Neuronal stem cell (in vitro differentiated cells): ENCODE data around the gene ERCC4.
A peak's percentile ranks its signal among the peaks of the same experiment; 100 is the strongest.

ENCODE experiments used
- DNase-seq: peaks from one replicate; pipeline ENCODE4 v3.0.0-alpha.2; 2013; ENCODE audit warnings: low spot score
- H2AFZ ChIP-seq: one replicate; pipeline ENCODE4 v1.6.1; 2013; ENCODE audit warnings: mild to moderate bottlenecking, low read length, inconsistent platforms
- H2AK5ac ChIP-seq: 2 replicates; pipeline ENCODE4 v1.6.1; 2013; ENCODE audit warnings: low read depth, mild to moderate bottlenecking, inconsistent platforms, low read length, moderate library complexity, mixed read lengths
- H2BK120ac ChIP-seq: 2 replicates; pipeline ENCODE4 v1.6.1; 2013; ENCODE audit warnings: low read depth, mild to moderate bottlenecking, inconsistent platforms, low read length, moderate library complexity, mixed read lengths
- H2BK12ac ChIP-seq: one replicate; pipeline ENCODE4 v1.6.1; 2013; ENCODE audit warnings: low read length, inconsistent platforms
- H2BK15ac ChIP-seq: 2 replicates; pipeline ENCODE4 v1.6.1; 2013; ENCODE audit warnings: mild to moderate bottlenecking, low read length, inconsistent platforms, mixed read lengths
- H2BK5ac ChIP-seq: one replicate; pipeline ENCODE4 v1.6.1; 2013; ENCODE audit warnings: inconsistent platforms, mild to moderate bottlenecking, low read length, moderate library complexity
- H3K14ac ChIP-seq: one replicate; pipeline ENCODE4 v1.6.1; 2013; ENCODE audit warnings: low read length, inconsistent platforms
- H3K18ac ChIP-seq: 2 replicates; pipeline ENCODE4 v1.6.1; 2013; ENCODE audit warnings: low read length, inconsistent platforms
- H3K23ac ChIP-seq: 2 replicates; pipeline ENCODE4 v1.6.1; 2013; ENCODE audit warnings: low read depth, mild to moderate bottlenecking, mixed read lengths, low read length, inconsistent platforms; ENCODE audit not compliant: poor library complexity
- H3K27ac ChIP-seq: replicated peaks from 3 replicates; pipeline ENCODE4 v1.5.1; 2013; ENCODE audit warnings: low read length, inconsistent platforms
- H3K27me3 ChIP-seq, 3 experiments: 2 replicates each; pipeline ENCODE4 v1.6.1; 2013; ENCODE audit warnings: low read length in 3 of 3, mild to moderate bottlenecking in 2 of 3, inconsistent platforms in 1 of 3, low read depth in 1 of 3, mixed read lengths in 1 of 3, moderate library complexity in 1 of 3; ENCODE audit not compliant: control insufficient read depth in 3 of 3, insufficient read depth in 3 of 3
- H3K36me3 ChIP-seq, 2 donors: replicated peaks in 1 of 2; 2 replicates each; pipeline ENCODE4 v1.6.1; 2013; ENCODE audit warnings: low read length in 2 of 2; ENCODE audit not compliant: control insufficient read depth in 2 of 2, insufficient read depth in 2 of 2
- H3K4ac ChIP-seq: 2 replicates; pipeline ENCODE4 v1.6.1; 2013; ENCODE audit warnings: inconsistent platforms, mild to moderate bottlenecking, low read length, moderate library complexity
- H3K4me1 ChIP-seq, 2 donors: 1 replicate in 1 of 2; 2 replicates in 1 of 2; pipeline ENCODE4 v1.6.1; 2013; ENCODE audit warnings: low read length in 2 of 2, low read depth in 1 of 2; ENCODE audit not compliant: control insufficient read depth in 2 of 2, insufficient read depth in 1 of 2
- H3K4me2 ChIP-seq: one replicate; pipeline ENCODE4 v1.6.1; 2013; ENCODE audit warnings: mild to moderate bottlenecking, low read length, inconsistent platforms; ENCODE audit not compliant: insufficient read depth, poor library complexity, severe bottlenecking
- H3K4me3 ChIP-seq, 2 donors: 2 replicates each; pipeline ENCODE4 v1.5.1; 2013; ENCODE audit warnings: low read length in 2 of 2, mild to moderate bottlenecking in 2 of 2, inconsistent platforms in 1 of 2, moderate library complexity in 1 of 2
- H3K79me1 ChIP-seq: one replicate; pipeline ENCODE4 v1.6.1; 2013; ENCODE audit warnings: low read depth, mild to moderate bottlenecking, inconsistent platforms, low read length, moderate library complexity
- H3K9ac ChIP-seq: one replicate; pipeline ENCODE4 v1.6.1; 2013; ENCODE audit warnings: mild to moderate bottlenecking, low read depth, low read length, inconsistent platforms; ENCODE audit not compliant: poor library complexity
- H3K9me3 ChIP-seq, 2 donors: replicated peaks in 1 of 2; 2 replicates each; pipeline versions ENCODE3 to v1.6.1; 2013; ENCODE audit warnings: low read length in 2 of 2, mild to moderate bottlenecking in 2 of 2, inconsistent platforms in 1 of 2, low read depth in 1 of 2, mixed read lengths in 1 of 2, moderate library complexity in 1 of 2; ENCODE audit not compliant: control insufficient read depth in 2 of 2, insufficient read depth in 1 of 2
- H4K8ac ChIP-seq: one replicate; pipeline ENCODE4 v1.6.1; 2013; ENCODE audit warnings: low read depth, mild to moderate bottlenecking, inconsistent platforms, low read length, moderate library complexity
- H4K91ac ChIP-seq: one replicate; pipeline ENCODE4 v1.6.1; 2013; ENCODE audit warnings: low read length, low read depth, mild to moderate bottlenecking, inconsistent platforms; ENCODE audit not compliant: poor library complexity
- WGBS, 2 donors: extraction: QIAGEN DNeasy Blood & Tissue Kit; methylation state at CpG; one replicate each; pipeline ENCODE4 v1.1.7; 2013; ENCODE audit warnings: missing lambda C conversion rate in 2 of 2, mixed read lengths in 1 of 2; ENCODE audit not compliant: insufficient read length in 2 of 2, insufficient replicate concordance in 1 of 2; ENCODE audit errors: extremely low coverage in 2 of 2; 5-methylcytosine and 5-hydroxymethylcytosine counted together

ERCC4 gene

GRCh38 chr16:13950821-13951547 is 31.0 kb downstream of the ERCC4 start:
- Histone ChIP-seq H2BK120ac (no peak overlapping the region), H3K27ac (no peak overlapping the region), H3K9ac (no peak overlapping the region), H3K9me3 (peaks cover 0 to 2% of the 10 kb centered on the region in 2 donors), H3K23ac (no peak overlapping the region), H3K18ac (no peak overlapping the region), H3K4me2 (no peak overlapping the region), H2BK15ac (no peak overlapping the region), H2BK5ac (no peak overlapping the region), H2AFZ (no peak overlapping the region), H4K8ac (no peak overlapping the region), H3K4ac (no peak overlapping the region), H3K4me1 (no peaks in the 10 kb centered on the region), H3K14ac (no peak overlapping the region), H3K79me1 (no peaks in the 10 kb centered on the region), H3K27me3 (no peaks in the 10 kb centered on the region), H3K36me3 (peaks cover 8 to 31% of the 10 kb centered on the region in 2 donors), H2AK5ac (no peak overlapping the region), H4K91ac (no peak overlapping the region), H2BK12ac (no peak overlapping the region), H3K4me3 (no peak overlapping the region)
- WGBS, 2 donors, result no CpG with 5 or more reads among the region's 5 CpGs
- no peak for DNase-seq

DNA sequence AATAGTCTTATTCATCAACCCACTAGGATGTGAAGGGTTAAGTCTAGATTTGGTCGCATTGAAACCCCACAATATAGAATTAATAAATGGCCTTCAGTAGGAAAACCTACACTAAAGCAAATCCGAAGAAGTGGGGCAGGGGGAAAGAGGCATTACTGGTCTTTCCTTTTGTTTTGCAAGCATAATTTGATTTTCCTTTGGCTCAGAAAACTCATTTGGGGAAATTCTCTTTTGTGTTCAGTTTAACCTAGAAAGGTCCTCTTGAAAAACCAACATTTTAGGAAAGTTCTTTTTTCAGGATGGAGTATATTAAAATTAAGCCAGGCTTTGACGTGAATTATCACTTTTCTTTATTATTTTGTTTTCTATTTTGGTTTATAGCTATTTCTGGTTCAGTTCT is 31.7 kb downstream of the ERCC4 start:
- Histone ChIP-seq H3K14ac (no peak overlapping the region), H3K79me1 (no peaks in the 10 kb centered on the region), H2BK15ac (no peak overlapping the region), H2BK5ac (no peak overlapping the region), H2AFZ (no peak overlapping the region), H3K9me3 (no peaks in the 10 kb centered on the region), H3K4me3 (no peak overlapping the region), H3K23ac (no peak overlapping the region), H2BK12ac (no peak overlapping the region), H4K91ac (no peak overlapping the region), H3K4me1 (peaks cover 0 to 3% of the 10 kb centered on the region in 2 donors), H3K36me3 (peaks cover 4 to 27% of the 10 kb centered on the region in 2 donors), H3K27ac (no peak overlapping the region), H4K8ac (no peak overlapping the region), H2AK5ac (no peak overlapping the region), H3K27me3 (no peaks in the 10 kb centered on the region), H3K4me2 (no peak overlapping the region), H3K9ac (no peak overlapping the region), H3K4ac (no peak overlapping the region), H3K18ac (no peak overlapping the region), H2BK120ac (no peak overlapping the region)
- DNase-seq, result no peak
- no CpG with 5 or more reads among the region's 3 CpGs for WGBS, 2 donors

DNA sequence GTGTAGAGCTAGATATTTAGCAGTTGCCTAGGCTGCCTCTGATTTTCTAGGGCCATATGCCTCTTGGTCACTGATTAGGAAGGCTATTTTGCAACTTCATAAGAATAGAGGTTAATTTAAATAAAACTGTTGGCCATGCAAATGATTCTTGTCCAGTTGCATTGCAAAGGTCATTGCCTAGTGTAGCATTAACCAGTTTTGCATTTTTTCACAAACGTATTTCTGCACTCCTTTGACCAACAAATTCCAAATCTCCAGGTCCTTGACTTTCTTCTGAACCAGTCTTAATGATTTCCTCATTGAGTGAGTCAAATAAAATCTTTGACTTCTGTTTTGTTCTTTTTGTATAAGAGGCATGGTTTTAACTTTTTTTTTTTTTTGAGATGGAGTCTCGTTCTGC is 33.5 kb downstream of the ERCC4 start:
- no peak overlapping the region for H3K9ac ChIP-seq
- WGBS, 2 donors, result no CpG with 5 or more reads among the region's 2 CpGs
- H3K27ac ChIP-seq, result no peak overlapping the region
- H4K91ac ChIP-seq, result no peak overlapping the region
- no peak overlapping the region for H3K4me3 ChIP-seq
- no peak for DNase-seq
- no peak overlapping the region for H4K8ac ChIP-seq
- H3K4me2 ChIP-seq, result no peak overlapping the region
- no peaks in the 10 kb centered on the region for H3K27me3 ChIP-seq
- H2BK12ac ChIP-seq, result no peak overlapping the region
- no peaks in the 10 kb centered on the region for H3K79me1 ChIP-seq
- peaks cover 2 to 10% of the 10 kb centered on the region in 2 donors for H3K36me3 ChIP-seq
- no peak overlapping the region for H3K4ac ChIP-seq
- H3K18ac ChIP-seq, result no peak overlapping the region
- H3K4me1 ChIP-seq, result peaks cover 6 to 8% of the 10 kb centered on the region in 2 donors
- no peak overlapping the region for H2AK5ac ChIP-seq
- no peak overlapping the region for H2BK5ac ChIP-seq
- H3K23ac ChIP-seq, result no peak overlapping the region
- H2AFZ ChIP-seq, result no peak overlapping the region
- H2BK15ac ChIP-seq, result no peak overlapping the region
- no peak overlapping the region for H3K14ac ChIP-seq
- no peaks in the 10 kb centered on the region for H3K9me3 ChIP-seq
- H2BK120ac ChIP-seq, result no peak overlapping the region

DNA sequence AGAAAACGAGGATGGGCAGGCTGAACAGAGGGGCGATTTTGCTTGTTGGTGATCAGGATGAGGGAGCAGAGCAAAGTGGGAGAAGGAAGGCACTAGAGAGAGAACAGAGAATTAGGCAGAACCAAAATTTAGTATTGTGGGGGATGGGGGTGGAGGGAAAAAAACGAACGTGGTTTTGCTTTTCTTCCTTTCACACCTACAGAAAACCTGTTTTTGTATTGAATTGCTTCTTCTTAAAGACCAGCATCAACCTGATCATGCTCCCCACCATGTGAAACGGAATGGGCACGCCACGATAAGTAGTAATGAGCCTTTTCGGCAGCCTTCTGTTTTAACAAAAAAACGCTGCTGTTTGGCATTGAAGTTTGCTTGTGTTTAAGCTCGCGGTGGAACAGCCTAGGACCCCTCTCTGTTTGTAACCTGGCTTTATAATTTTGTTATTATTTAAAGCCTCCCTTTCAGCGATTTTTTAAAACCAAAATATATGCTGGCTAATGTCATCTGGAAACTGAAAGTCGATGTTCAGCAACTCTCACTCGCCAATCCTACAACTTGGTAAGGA is 36.8 kb downstream of the ERCC4 start:
- Histone ChIP-seq H2BK120ac (no peak overlapping the region), H3K14ac (no peak overlapping the region), H2BK12ac (no peak overlapping the region), H3K79me1 (no peaks in the 10 kb centered on the region), H3K4me2 (no peak overlapping the region), H3K18ac (no peak overlapping the region), H2BK5ac (no peak overlapping the region), H2BK15ac (no peak overlapping the region), H3K27ac (no peak overlapping the region), H4K91ac (no peak overlapping the region), H4K8ac (no peak overlapping the region), H3K9ac (no peak overlapping the region), H3K4me3 (no peak overlapping the region), H3K36me3 (no peaks in the 10 kb centered on the region), H2AFZ (peak overlapping the region; percentile 80), H3K27me3 (no peaks in the 10 kb centered on the region), H2AK5ac (no peak overlapping the region), H3K4me1 (peaks cover 6 to 8% of the 10 kb centered on the region in 2 donors), H3K9me3 (no peaks in the 10 kb centered on the region), H3K23ac (no peak overlapping the region), H3K4ac (no peak overlapping the region)
- no CpG with 5 or more reads among the region's 14 CpGs for WGBS, 2 donors
- DNase-seq, result no peak
